Keratinocyte (primary cell): ENCODE data around the gene NDUFS6. TPM values are rescaled to one million over a fixed set of nuclear protein-coding genes. Genes with fewer than 3 reads are reported as not detected.

Experiments
- DNase-seq: peaks from one replicate; pipeline ENCODE4 v3.0.0-alpha.2; 2011; ENCODE audit warnings: low read depth, missing footprints, low spot score
- FAIRE-seq: peaks from 2 replicates; lab custom pipeline; 2011; peaks lifted over from hg19 to GRCh38; lab: Jason Lieb, UNC
- H2AFZ ChIP-seq: 2 replicates; pipeline ENCODE4 v1.6.0; 2012; ENCODE audit warnings: low read length, control low read depth, inconsistent platforms; ENCODE audit not compliant: control insufficient read depth
- H3K27ac ChIP-seq: 2 replicates; pipeline ENCODE4 v1.5.1; 2011; ENCODE audit warnings: low read length; ENCODE audit not compliant: control insufficient read depth, insufficient read depth
- H3K27me3 ChIP-seq: 3 replicates; pipeline ENCODE4 v1.6.0; 2011; ENCODE audit warnings: low read length; ENCODE audit not compliant: control insufficient read depth, insufficient read depth; ENCODE audit errors: extremely low read depth
- H3K36me3 ChIP-seq, 2 experiments: 2 replicates in 1 of 2; 3 replicates in 1 of 2; pipeline ENCODE4 v1.5.1; 2011; ENCODE audit warnings: low read length in 2 of 2, mild to moderate bottlenecking in 1 of 2; ENCODE audit not compliant: control insufficient read depth in 2 of 2, insufficient read depth in 2 of 2; ENCODE audit errors: extremely low read depth in 1 of 2
- H3K4me1 ChIP-seq: 3 replicates; pipeline ENCODE4 v1.5.1; 2011; ENCODE audit warnings: low read length; ENCODE audit not compliant: control insufficient read depth, insufficient read depth; ENCODE audit errors: extremely low read depth
- H3K4me2 ChIP-seq: 3 replicates; pipeline ENCODE4 v1.6.0; 2011; ENCODE audit warnings: low read depth, low read length; ENCODE audit not compliant: control insufficient read depth, insufficient read depth; ENCODE audit errors: extremely low read depth
- H3K4me3 ChIP-seq, 3 experiments: fragments of 200-600 bp in 1 of 3; sonication (generic) in 1 of 3; 2 replicates in 2 of 3; 3 replicates in 1 of 3; pipeline ENCODE4 v1.5.1; 2011 to 2016; ENCODE audit warnings: low read length in 3 of 3, mild to moderate bottlenecking in 3 of 3, control low read depth in 2 of 3, inconsistent platforms in 1 of 3, low read depth in 1 of 3, mixed read lengths in 1 of 3, mixed run types in 1 of 3, moderate library complexity in 1 of 3; ENCODE audit not compliant: control insufficient read depth in 2 of 3, insufficient read depth in 2 of 3; ENCODE audit errors: extremely low read depth in 1 of 3
- H3K79me2 ChIP-seq: 2 replicates; pipeline ENCODE4 v1.6.0; 2012; ENCODE audit warnings: low read length; ENCODE audit not compliant: control insufficient read depth, insufficient read depth
- H3K9ac ChIP-seq: 3 replicates; pipeline ENCODE4 v1.6.0; 2011; ENCODE audit warnings: low read length; ENCODE audit not compliant: control insufficient read depth, insufficient read depth; ENCODE audit errors: extremely low read depth
- H3K9me1 ChIP-seq: 3 replicates; pipeline ENCODE4 v1.6.0; 2011; ENCODE audit warnings: low read length; ENCODE audit not compliant: control insufficient read depth, insufficient read depth; ENCODE audit errors: extremely low read depth
- H3K9me3 ChIP-seq: 2 replicates; pipeline ENCODE4 v1.5.1; 2012; ENCODE audit warnings: low read depth, low read length; ENCODE audit not compliant: control insufficient read depth
- H4K20me1 ChIP-seq: 3 replicates; pipeline ENCODE4 v1.6.0; 2011; ENCODE audit warnings: low read length; ENCODE audit not compliant: control insufficient read depth, insufficient read depth; ENCODE audit errors: extremely low read depth
- EZH2 ChIP-seq: IDR thresholded peaks from one replicate; pipeline ENCODE4 v1.6.1; 2012; ENCODE audit warnings: inconsistent platforms, mild to moderate bottlenecking, low read length, moderate library complexity
- dilution Hi-C: fragments of 300-500 bp; cut with MboI; formaldehyde crosslinking; loops from one replicate; pipeline ENCODE4 v1.7.0; 2020; ENCODE audit warnings: low sequenced_read_pairs; ENCODE audit not compliant: extremely low pct_ligation_motif_present
- polyA plus RNA-seq, 5 experiments: library from polyadenylated mRNA; depleted of rRNA in 3 of 5; stranded (reverse) in 3 of 5; stranded (forward) in 1 of 5; unstranded in 1 of 5; fragments of >200 nt; gene quantifications; 1 replicate in 1 of 5; 2 replicates in 3 of 5; 3 replicates in 1 of 5; pipeline versions ENCODE4 v1.2.1 to v1.2.3, GENCODE V29; 2011 to 2012; ENCODE audit warnings: missing spikeins in 2 of 5, low read depth in 1 of 5, low replicate concordance in 1 of 5
- TF ChIP-seq, protein P1 (sequence below), 3 experiments: IDR thresholded peaks in 1 of 3; conservative IDR thresholded peaks in 1 of 3; optimal IDR thresholded peaks in 1 of 3; 2 replicates in 2 of 3; 3 replicates in 1 of 3; pipeline versions ENCODE3 to v1.5.1; 2011; ENCODE audit warnings: low read length in 3 of 3, mild to moderate bottlenecking in 3 of 3, moderate library complexity in 2 of 3, control low read depth in 1 of 3, inconsistent platforms in 1 of 3; ENCODE audit not compliant: insufficient read depth in 2 of 3; ENCODE audit errors: extremely low read depth in 1 of 3

Gene NDUFS6
- polyA plus RNA-seq, 1 donor (not counting 4 experiments of a cell fraction or from before 2014, with no cell fraction given): 66.3 TPM

DNA sequence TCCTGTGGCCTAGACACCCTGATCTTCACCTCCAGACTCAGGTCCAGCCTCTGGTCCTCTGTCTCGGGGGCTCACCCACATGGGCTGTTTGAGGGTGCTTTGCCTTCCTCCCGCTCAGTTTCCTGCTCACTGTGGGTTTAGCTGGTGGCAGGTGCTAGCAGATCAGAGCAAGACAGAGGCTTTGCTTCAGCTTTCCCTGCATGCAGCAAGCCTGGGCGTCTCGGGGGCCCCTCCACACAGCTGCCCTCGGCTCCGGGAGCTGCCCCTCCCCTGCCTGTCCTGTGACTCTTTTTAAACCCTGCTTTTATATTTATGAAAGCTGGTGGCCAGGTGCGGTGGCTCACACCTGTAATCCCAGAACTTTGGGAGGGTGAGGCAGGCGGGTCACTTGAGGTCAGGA lies 16.1 kb upstream of the NDUFS6 start:
- dilution Hi-C loops: no loop called here
- FAIRE-seq (no peak), DNase-seq (no peak)
- Histone ChIP-seq H2AFZ (no peak overlapping the region), H4K20me1 (no peaks in the 10 kb centered on the region), H3K9me1 (no peaks in the 10 kb centered on the region), H3K79me2 (no peaks in the 10 kb centered on the region), H3K4me1 (peaks cover 11% of the 10 kb centered on the region), H3K4me2 (no peak overlapping the region), H3K27me3 (no peaks in the 10 kb centered on the region), H3K36me3 (no peaks in the 10 kb centered on the region), H3K27ac (no peak overlapping the region), H3K9ac (no peak overlapping the region), H3K4me3 (no peak overlapping the region), H3K9me3 (no peaks in the 10 kb centered on the region)
- no peak for TF ChIP-seq EZH2
- TF ChIP-seq, protein P1, sequence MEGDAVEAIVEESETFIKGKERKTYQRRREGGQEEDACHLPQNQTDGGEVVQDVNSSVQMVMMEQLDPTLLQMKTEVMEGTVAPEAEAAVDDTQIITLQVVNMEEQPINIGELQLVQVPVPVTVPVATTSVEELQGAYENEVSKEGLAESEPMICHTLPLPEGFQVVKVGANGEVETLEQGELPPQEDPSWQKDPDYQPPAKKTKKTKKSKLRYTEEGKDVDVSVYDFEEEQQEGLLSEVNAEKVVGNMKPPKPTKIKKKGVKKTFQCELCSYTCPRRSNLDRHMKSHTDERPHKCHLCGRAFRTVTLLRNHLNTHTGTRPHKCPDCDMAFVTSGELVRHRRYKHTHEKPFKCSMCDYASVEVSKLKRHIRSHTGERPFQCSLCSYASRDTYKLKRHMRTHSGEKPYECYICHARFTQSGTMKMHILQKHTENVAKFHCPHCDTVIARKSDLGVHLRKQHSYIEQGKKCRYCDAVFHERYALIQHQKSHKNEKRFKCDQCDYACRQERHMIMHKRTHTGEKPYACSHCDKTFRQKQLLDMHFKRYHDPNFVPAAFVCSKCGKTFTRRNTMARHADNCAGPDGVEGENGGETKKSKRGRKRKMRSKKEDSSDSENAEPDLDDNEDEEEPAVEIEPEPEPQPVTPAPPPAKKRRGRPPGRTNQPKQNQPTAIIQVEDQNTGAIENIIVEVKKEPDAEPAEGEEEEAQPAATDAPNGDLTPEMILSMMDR (optimal IDR thresholded peaks at IDR 0.05 in 1 of 3, IDR thresholded peaks at IDR 0.05 in 1 of 3, conservative IDR thresholded peaks at IDR 0.05 in 1 of 3; ENCODE audit: extremely low read depth in 1 of 3, insufficient read depth in 2 of 3, low read length in 3 of 3): no peak

DNA sequence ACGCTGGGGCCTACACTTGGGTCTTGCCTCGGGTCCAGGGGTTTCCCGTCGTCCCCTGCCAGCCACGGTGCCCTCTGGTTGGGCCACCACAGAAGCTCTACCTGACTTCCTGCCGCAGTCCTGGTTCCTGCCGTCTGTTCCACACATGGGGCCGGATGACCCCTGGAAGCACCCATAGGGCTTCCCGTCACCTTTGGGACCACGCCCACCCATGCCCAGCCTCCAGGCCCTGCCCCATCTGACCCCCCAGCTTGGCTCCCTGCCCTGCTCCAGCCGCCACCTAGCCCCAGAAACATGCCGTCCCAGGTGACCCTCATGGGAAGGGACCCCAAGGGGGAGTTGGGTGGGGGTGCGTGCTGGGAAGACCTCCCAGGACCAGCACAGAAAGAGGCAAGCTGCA lies 15.2 kb upstream of the NDUFS6 start:
- H3K4me3 ChIP-seq: no peak overlapping the region
- no peak overlapping the region for H3K27ac ChIP-seq
- no peaks in the 10 kb centered on the region for H3K9me3 ChIP-seq
- no peak overlapping the region for H3K4me2 ChIP-seq
- dilution Hi-C loops: no loop called here
- DNase-seq (no peak), FAIRE-seq (no peak)
- H3K4me1 ChIP-seq: peaks cover 19% of the 10 kb centered on the region
- H3K9ac ChIP-seq: no peak overlapping the region
- H3K79me2 ChIP-seq: no peaks in the 10 kb centered on the region
- no peak overlapping the region for H2AFZ ChIP-seq
- no peak for TF ChIP-seq EZH2
- TF ChIP-seq, protein P1 (optimal IDR thresholded peaks at IDR 0.05 in 1 of 3, IDR thresholded peaks at IDR 0.05 in 1 of 3, conservative IDR thresholded peaks at IDR 0.05 in 1 of 3; ENCODE audit: extremely low read depth in 1 of 3, insufficient read depth in 2 of 3, low read length in 3 of 3): no peak
- H4K20me1 ChIP-seq: no peaks in the 10 kb centered on the region
- H3K9me1 ChIP-seq: no peaks in the 10 kb centered on the region
- H3K27me3 ChIP-seq: no peaks in the 10 kb centered on the region
- H3K36me3 ChIP-seq: no peaks in the 10 kb centered on the region
